CD4-positive, alpha-beta T cell treated with Interleukin-6 at 100 ng/mL for 8 hours (primary cell): ENCODE data around the gene MACROH2A1.
A peak's percentile ranks its signal among the peaks of the same experiment; 100 is the strongest.

Experiments used
- DNase-seq: peaks from one replicate; pipeline ENCODE4 v3.0.0-alpha.2; 2020; ENCODE audit warnings: mixed read lengths, low spot score

MACROH2A1 gene

GRCh38 chr5:135398855-135399793 lies at the start of gene MACROH2A1:
Gene MACROH2A1 (minus strand): TSS chr5:135399231. CDS start chr5:135389093, 10,138 bp downstream.
- peak; percentile 77 for DNase-seq

GRCh38 chr5:135448071-135448739 lies 49.2 kb upstream of the MACROH2A1 start:
- DNase-seq, result no peak

- no peak for DNase-seq
Observed at GRCh38 chr5:135447298-135447929, 48.4 kb upstream of the MACROH2A1 start, which contains the start of gene DCANP1. Gene DCANP1 (minus strand): TSS chr5:135447348. CDS start chr5:135447108, 240 bp downstream.

GRCh38 chr5:135446615-135447014 lies 47.6 kb upstream of the MACROH2A1 start:
- DNase-seq, result no peak

GRCh38 chr5:135446206-135446605 lies 47.2 kb upstream of the MACROH2A1 start:
- no peak for DNase-seq

GRCh38 chr5:135445306-135445985 lies 46.4 kb upstream of the MACROH2A1 start:
- DNase-seq, result no peak

GRCh38 chr5:135444881-135445280 lies 45.9 kb upstream of the MACROH2A1 start:
- no peak for DNase-seq

GRCh38 chr5:135444360-135444759 lies 45.3 kb upstream of the MACROH2A1 start:
- no peak for DNase-seq

GRCh38 chr5:135443161-135443960 lies 44.3 kb upstream of the MACROH2A1 start:
- no peak for DNase-seq

GRCh38 chr5:135442431-135443160 lies 43.6 kb upstream of the MACROH2A1 start:
- DNase-seq, result no peak

GRCh38 chr5:135441919-135442318 lies 42.9 kb upstream of the MACROH2A1 start:
- no peak for DNase-seq

- DNase-seq, result no peak
Observed at GRCh38 chr5:135441350-135441831, 42.4 kb upstream of the MACROH2A1 start.

GRCh38 chr5:135440916-135441315 lies 41.9 kb upstream of the MACROH2A1 start:
- no peak for DNase-seq

GRCh38 chr5:135439231-135440205 lies 40.5 kb upstream of the MACROH2A1 start:
- no peak for DNase-seq

- DNase-seq, result no peak
Observed at GRCh38 chr5:135438636-135439221, 39.7 kb upstream of the MACROH2A1 start.

- DNase-seq, result no peak
Observed at GRCh38 chr5:135437796-135438560, 38.9 kb upstream of the MACROH2A1 start.

GRCh38 chr5:135437422-135437795 lies 38.4 kb upstream of the MACROH2A1 start:
- no peak for DNase-seq

GRCh38 chr5:135436951-135437418 lies 38.0 kb upstream of the MACROH2A1 start:
- DNase-seq, result no peak
